ENCODE data around the gene SNED1.

The SNED1 gene

DNA sequence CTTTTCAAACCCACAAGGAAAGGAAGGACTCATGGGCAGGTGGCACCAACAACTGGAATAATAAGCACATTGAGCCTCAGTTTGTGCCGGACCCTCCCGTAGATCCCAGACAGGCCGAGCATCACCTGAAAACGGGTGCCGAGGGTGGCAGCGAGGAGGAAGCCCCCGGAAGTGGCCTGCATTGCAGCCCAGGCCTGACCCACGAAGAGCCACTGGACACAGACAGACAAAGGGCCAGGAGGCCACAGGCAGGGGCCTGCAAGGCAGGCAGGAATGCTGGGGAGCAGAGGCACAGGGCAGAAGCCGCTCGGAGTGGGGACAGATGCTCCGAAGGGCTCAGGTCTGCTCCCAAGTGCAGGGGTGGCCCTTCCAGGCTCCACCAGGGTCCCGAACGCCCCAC lies 71.9 kb downstream of the SNED1 start:
- DNase-seq = no peak

DNA sequence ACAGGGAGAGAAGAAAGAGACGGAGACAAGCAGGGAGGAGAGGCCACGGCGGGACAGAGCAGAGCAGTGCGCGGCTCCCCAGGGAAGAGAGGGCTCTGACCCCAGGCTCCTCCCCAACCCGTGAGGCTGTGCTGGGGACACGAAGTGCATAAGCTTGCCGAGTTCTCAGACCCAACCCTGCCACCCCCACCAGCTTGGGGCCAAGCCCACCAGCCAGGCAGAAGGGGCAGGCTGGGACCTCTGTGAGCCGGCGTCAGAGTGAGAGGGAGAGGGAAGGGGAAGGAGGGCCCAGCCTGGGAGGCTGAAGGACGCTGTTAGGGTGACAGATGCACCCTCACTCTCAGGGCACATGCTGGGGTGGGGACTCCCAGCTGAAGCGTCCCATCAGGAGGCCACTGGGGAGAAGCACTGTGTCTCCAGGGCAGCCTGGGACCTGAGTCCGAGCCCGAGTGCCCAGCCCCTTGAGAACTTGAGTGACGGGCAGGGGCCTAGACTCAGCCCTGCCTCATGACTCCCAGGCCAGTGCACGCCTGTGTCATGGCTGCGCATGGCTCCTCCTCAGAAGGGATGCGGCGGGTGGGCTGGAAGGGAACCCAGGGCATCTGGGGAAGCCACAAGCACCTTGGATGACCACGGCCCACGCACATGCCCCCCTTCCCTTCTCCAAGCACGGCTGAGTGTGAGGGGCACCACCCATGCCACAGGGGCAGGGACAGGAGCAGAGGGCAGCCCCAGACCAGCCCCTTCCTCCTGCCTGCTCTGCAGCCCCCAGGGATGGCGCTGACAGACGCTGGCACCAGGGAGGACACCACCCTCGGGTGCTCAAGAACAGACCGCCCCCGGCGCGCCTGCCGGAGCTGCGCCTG lies 72.6 kb downstream of the SNED1 start:
- DNase-seq = no peak

DNA sequence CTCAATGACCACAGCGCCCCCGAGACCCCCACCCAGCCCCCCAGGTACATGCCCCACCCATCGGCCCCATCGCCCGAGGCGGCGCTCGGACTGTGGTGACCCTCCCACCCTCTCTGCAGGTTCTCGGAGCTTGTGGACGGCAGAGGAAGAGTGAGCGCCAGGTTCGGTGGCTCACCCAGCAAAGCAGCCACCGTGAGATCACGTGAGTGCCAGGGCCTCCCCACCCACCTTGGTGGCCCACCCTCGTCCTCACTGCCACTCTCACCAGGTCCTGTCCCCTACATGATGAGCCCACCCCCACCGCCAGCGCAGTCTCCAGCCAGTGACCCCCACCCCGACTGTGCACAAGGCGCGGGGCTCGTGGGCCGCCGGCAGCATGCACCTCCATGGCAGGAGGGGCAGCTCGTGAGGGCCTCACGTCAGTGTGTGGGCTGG lies 73.3 kb downstream of the SNED1 start:
- no peak for DNase-seq

DNA sequence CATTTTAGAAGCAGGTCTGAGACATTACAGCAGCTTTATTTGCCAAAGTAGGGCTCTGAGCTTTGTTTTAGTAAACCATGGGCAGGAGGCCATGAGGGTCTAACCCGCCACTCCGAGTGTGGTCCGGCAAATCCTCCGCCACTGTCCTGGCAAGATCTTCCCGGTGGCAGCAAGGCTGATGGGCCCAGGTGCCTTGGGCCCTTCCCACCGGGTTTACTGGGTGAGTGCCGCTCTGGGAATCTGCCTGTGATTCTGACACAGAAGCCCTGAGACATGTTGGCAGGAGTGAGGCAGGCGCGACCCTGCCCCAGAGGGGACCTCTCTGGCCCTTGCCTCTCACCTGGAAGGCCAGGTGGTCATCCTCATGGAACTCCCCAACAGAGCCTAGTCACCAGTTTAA lies 73.7 kb downstream of the SNED1 start:
- no peak for DNase-seq

DNA sequence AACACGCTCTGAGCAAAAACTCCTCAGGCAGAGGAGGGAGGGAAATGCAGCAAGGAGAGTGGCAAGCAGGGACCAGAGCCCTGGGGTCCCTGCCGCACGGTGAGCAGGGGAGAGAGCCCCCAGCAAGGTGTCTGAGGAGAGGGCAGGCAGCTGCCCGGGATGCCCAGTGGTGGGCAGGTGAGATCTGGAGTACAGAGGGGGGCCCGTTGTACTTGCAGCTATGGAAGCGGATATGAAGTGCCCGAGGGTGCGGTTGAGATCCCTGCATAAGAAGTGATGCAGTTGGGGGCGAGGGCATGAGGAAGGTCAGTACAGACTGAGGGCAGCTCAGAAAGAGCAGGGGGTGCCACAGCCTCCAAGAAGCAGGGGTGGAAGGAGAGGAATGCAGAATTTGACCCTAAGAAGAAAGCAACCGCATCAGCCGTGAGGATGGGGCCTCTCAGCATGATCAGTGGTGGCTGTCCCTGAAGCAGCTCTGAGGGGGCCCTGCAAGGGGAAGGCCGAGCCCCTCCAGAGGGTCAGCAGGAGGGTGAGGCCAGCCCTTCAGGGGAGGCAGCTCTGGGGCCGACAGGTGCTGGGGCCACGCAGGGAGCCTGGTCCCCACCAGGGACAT lies 74.2 kb downstream of the SNED1 start:
- DNase-seq = no peak

DNA sequence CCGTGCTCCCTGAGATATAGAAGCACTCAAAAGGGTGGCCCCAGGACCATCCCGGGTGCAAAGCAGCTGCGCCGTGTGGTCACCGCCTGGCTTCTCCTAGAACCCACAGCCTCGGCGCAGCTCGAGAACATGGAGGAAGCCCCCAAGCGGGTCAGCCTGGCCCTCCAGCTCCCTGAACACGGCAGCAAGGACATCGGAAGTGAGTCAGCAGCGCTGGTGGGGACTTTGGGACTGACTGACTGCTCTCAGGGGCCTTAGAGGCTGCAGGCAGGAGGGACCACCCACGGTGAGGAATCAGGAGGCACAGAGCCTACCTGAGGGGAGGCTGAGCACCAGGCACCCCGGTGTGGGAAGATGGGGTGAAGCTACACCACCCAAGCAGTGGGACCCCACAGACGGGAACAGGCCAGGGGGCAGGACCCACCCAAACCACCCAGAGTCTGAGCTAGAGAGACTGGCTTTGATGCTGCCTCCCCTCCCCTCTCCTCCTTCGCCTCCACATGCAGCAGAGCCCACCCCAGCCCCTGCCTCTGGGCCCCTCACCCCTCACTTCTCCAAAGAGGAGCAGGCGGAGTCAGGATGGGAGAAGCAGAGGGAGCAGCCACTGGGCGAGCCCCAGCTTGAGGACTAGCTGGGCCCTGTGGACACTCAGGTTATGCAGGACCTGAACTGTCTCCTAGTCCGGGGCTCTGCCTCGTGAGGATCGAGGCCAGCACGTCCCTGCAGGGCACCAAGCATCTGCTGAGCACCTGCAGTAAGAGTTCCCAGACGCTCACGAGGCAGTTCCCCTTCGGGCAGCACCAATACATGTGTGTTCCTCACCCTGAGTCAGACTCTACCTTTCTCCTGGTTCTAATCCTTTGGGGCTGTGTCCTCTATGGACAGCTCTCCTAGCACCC lies 75.0 kb downstream of the SNED1 start:
- no peak for DNase-seq

DNA sequence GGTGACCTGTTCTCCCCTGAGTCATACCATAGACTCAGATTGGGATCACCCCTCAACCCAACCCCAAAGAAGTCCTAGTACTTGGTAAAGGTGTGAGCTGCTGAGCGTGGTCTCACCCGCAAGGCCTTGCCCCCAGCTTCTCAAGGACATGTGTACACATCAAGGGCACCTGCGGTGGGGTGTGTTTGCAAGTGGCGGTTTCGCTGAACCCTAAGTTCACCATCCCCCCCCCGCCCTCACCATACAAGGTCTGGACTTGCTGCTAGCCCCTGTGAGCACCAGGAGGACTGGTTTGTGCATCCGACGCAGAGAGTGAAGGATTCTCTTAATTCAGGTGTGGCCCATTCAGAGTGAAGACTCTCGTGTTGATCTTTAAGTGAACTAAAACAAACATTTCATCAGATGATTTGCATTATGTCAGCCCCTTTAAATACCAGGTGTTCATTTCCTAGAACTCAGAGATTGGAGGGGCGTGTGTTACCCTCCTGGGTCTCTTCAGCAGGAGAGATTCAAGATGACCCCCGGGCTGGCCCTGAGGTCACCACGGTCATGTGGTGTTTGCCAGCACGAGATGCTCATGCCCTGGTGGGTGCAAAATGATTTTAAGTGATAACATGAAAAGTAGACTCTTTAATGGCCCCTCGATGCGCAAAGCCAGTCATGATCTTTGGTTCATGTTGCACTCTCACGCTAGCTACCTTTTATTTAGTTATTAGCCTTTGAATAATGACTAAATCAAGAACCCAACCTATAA lies 75.8 kb downstream of the SNED1 start:
- DNase-seq = no peak

DNA sequence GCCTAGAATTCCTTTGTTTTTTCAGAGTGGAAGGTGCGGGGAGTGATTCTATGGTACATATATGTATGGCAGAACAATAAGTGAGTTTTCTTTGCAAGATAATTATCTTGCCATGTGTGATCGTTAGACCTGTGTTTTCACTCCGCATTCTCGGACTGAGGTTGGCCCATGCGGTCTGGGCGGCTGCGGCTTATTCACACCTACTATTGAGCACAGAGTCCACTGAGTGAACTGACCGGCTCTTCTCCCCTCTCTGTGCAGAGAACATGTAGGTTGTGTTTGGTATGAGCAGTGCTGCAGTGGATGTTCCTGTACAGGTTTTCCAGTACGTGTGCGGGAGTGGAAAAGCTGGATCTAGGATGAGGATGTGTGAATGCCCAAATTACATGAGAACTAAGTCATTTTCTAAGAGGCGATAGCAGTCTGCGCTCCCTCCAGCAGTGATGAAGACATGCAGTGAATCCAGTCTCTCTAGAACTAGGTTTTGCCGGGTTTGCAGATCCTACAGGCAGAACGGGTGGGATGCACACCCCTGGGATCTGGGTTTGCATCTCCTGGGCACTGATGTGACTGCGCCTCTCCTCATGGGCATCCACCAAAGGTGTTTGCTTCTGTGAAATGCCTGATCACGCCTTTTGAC lies 76.6 kb downstream of the SNED1 start:
- no peak for DNase-seq

DNA sequence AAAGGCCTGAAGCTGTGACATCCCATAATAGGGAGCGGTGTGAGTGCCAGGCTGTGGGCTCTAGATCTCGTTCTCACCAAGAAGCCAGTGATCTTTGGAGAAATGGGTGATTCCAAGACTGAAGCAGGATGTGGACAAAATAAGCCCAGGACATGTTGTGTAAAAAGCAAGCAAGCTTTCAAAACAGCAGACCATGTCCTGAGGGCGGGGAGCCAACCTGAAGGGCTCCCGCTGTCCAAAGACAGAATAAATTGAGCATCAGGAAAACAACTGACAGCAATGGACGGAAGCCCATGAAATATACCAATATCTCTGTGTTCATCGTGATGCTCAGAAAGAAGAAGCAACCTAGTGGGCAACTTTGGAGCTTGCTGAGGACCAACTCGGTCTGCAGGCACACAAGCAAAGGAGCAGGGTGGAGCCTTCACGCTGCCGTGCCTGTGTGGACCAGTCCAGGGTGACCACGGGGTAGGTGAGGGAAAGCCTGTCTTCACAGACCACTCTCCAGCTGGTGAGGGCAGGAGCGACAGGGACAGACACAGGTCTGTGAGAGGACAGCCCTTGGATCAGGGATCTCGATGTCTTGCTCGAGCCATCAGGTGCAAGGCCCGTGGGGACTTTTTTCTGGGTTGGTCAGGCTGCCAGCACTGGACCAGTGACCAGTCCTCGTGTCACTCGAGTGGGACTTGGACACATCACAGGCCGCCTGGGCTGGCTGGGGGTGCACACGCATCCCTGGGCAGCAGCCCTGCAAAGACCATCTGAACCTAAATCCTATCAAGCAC lies 82.2 kb downstream of the SNED1 start:
- DNase-seq = no peak

DNA sequence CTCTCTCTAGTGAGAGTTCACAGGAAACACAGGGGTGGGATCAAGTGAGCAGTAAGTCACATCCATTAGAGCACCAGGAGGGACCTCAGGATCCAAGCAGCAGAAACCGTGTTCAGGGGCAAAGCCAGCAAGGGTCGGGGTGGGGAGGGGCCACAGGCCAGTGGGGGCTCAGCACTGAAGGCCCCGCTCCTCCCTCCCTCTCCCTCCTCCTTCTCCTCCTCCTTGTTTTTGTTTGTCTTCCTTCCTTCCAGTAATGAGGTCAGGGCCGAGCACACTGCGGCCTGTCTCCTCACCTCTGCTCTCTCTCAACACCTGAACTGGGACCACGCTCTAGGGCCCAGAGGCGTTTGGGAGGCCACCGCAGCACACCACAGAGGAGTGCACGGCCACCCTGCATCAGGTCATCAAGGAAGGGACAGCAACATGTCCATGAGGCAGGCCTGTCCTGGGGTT lies 82.8 kb downstream of the SNED1 start:
- DNase-seq = no peak

DNA sequence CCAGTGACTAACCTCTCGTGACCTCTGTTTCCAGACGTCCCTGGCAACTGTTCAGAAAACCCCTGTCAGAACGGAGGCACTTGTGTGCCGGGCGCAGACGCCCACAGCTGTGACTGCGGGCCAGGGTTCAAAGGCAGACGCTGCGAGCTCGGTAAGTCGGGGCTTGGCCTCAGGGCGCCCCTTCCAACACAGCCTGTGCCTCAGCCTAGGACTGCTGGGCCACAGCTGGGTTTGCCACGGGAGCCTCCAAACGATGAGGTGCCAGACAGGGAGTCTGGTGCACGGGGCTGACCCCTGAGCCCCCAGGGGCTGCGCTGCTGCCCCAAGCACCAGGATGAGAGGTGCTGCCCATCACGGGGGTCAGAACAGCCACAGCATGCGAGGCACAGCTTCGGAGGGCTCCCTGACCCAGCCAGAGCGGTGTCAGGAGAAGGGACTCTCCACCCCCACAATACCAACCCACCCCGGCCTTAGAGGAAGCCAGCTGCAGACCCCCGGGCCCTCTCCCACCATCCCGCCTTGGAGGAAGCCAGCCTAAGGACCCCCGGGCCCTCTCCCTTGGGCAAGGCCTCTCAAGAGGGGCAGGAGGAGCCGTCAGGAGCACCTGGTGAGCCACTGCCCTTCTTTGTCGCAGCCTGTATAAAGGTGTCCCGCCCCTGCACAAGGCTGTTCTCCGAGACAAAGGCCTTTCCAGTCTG lies 83.4 kb downstream of the SNED1 start:
- DNase-seq = no peak

DNA sequence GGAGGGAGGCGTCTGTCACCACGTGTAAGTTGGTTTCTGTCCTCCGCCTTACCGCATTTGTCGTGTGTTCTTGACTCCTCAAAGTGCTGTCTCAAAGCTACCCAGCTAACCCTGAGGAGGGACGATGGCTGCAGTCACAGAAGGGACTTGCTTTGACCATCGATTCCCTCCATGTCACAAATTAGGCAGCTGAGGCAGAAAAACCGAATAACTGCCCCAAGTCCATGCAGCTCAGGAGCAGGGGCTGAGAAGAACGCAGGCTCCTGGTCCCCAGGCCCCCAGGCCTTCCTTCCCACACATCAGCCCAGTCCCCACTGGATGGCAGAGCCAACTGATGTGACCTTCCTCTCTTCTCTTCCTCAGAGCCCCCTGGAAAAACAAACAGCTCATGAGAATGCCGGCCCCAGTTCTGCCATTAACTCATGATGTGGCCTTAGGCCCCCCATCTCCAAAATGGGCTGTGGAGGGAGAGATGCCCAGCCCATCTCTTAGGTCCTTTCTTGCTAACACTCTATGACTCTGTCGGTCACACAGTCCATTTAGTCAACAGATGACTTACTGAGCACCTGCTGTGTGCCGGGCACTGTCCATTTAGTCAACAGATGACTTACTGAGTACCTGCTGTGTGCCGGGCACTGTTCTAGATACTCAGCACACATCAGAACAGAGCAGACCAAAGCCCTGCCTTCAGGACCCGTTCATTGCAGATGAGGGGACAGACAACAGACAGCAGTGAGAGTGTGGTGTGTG lies 84.1 kb downstream of the SNED1 start:
- DNase-seq = no peak

DNA sequence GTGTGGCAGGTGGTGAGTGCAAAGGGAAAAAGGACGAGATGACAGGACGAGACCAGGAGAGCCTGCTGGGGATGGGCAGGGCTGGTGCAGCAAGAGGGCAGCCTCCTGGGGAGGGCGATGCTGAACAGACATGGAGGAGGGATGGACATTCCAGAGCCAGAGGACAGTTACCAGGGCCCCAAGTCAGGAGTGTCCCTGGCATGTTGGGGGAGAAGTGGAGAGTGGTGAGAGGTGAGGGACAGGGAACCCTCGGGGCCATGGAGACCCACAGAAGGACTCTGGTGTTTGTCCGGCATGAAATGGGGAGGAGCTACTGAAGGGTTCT lies 84.6 kb downstream of the SNED1 start:
- no peak for DNase-seq

DNA sequence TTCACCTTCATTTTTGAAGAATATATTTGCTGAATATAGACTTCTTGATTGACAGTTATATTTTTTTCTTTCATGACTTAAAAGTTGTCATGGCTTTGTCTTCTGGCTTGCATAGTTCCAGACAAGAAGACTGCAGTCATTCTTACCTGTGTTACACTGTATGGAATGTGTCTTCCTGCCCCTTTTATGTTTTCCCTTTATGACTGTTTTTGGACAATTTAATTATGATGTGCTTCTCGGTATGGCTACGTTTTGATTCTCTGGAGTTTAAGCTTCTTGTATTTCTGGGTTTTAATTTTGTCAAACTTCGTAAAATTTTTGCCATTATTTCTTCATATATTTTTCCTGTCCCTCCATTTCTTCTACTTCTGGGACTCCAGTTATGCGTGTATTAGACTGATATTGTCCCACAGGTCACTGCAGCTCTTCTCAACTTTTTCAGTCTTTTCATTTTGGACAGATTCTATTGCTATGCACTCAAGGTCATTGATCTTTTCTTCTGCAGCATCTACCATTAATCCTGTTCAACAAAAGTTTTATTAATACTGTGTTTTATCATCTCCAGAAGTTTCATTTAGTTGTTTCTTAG lies 86.5 kb downstream of the SNED1 start:
- no peak for DNase-seq

DNA sequence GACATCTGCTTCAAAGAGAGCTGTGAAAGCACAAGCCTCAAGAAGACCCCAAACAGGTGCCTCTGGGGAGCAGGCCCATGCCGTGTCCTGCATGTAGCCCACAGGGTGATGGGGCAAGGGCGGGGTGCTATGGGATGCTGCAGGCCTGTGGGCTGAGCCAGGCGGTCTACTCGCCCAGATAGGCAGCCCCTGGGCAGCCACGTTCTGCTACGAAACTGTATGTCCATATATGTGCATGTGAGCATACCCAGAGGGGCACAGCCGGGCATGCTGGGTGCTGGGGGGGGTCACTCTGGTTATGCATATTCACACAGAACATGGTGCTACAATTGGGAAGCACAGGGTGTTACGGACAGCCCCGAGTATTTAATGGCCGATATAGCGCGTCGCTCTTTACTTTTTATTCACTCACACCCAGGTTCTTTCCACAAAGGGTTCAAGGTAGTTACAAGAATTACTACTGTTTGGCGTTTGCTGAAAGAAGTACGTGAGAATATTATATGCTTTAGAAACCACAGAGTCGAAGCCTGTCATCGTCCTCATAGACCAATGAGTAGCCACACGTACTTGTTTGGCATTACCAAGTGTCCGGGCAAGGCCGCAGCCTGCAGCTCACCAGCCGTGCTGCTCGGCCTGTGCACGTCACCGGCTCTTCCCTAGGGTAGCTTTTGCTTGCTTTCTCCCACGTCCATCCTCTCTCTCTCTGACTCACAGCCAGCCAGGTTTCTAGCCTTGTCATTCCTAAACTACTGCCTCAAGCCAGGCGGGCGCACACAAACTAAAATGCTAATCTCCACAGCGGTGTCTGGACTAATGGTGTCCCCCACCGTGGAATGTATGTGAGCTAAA lies 89.2 kb downstream of the SNED1 start:
- no peak for DNase-seq

DNA sequence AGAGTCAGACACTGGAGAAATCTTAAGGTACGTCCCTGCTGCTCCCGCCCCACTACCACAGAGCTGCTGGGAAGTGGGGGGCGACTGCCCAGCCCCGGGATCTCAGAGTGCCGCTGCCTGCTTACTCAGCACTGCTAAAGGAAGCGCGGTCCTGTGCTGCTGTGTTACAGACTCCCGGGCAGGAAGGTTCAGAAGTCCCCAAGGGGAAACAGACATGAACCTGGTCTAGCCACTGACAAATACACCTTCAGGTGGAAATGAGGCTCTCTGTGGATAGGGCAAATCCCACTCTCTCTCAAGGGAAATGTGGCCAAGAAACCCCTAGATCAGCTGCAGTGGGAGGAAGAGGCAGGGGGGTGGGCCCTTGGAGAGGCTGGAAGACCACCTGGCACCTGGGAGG lies 90.0 kb downstream of the SNED1 start:
- no peak for DNase-seq

DNA sequence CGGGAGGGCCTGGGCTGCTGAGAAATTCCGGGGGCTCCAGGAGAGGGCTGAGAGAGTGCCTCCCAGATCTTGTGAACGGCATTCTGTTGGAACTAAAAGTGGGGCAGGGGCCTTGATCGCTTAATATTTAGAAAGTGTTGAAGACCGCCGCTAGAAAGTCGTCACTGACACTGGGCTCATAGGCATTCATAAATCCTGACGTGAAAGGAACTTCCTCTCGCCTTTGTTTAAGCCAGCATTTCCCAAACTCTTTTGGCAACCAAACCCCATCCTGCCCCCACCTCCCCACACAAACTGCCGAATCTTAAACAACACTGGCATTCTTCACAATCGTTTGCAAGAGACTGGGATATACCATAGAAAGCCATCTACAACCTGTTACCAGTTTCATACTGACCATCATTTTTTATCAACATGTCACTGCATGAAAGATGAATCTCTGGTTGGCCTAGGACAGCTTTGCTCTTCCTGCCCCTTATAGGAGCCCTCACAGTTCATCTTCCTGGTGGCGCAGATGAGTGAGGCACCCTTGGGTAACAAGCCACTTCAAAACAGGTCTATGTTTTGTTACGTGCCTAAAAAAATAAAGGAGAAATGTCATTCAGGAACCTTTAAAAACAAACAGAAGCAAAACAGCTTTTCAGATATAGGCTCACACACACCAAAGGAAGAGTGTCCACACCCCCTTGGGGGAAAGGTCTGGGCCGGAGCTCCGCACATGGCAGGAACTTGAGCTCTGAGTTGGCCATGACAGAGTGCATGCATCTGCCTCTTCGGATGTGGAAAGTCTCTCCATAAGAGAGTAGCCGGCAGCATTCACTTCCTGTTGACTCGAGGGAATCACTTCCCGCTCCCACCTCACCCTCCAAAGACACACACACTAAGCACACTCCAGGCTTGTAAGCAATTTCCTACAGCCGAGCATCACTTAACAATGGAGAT lies 90.6 kb downstream of the SNED1 start:
- DNase-seq = no peak

DNA sequence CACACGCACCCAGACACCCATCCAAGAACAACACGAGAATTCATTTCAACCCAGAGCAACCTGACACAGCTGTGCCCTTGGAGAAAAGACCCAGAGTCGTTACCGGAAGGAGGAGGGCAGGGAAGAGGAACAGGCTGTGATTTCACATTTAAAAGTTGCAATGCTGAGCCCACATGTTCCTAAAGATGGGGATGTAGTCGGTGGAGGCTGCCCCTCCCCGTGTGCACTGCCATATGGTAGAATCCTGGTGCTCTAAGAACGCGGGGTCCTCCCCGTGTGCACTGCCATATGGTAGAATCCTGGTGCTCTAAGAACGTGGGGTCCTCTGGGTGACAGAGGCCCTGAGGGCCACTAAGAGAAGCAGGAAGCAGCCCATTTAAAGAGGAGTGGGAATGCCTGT lies 92.8 kb downstream of the SNED1 start:
- DNase-seq = no peak
